Effector CD4-positive, alpha-beta T cell (primary cell): ENCODE results near the gene MEN1.
"Not testable (repeated sequence)": the region's sequence is repeated elsewhere in the genome, so short reads cannot be mapped to it uniquely, and the experiment has no call there.

Experiments
- DNase-seq: peaks from one replicate; pipeline ENCODE4 v3.0.0-alpha.2; 2020

MEN1 gene

GRCh38 chr11:64832467-64833197 is 22.3 kb upstream of the MEN1 start:
- DNase-seq = no peak

- DNase-seq = no peak
Observed at GRCh38 chr11:64831411-64831891, 21.1 kb upstream of the MEN1 start.

- no peak for DNase-seq
Observed at GRCh38 chr11:64829536-64830251, 19.3 kb upstream of the MEN1 start.

GRCh38 chr11:64827451-64827839 is 17.1 kb upstream of the MEN1 start:
- DNase-seq = no peak

GRCh38 chr11:64826578-64827450 is 16.5 kb upstream of the MEN1 start:
- DNase-seq = no peak

- DNase-seq = no peak
Observed at GRCh38 chr11:64826062-64826461, 15.7 kb upstream of the MEN1 start.

- no peak for DNase-seq
Observed at GRCh38 chr11:64823568-64824119, 13.3 kb upstream of the MEN1 start.

GRCh38 chr11:64817476-64817875 is 7.1 kb upstream of the MEN1 start:
- DNase-seq = no peak

GRCh38 chr11:64815433-64815832 is 5.1 kb upstream of the MEN1 start:
- DNase-seq = not testable (repeated sequence)

GRCh38 chr11:64814712-64815187 is 4.4 kb upstream of the MEN1 start:
- DNase-seq = no peak

- DNase-seq = no peak
Observed at GRCh38 chr11:64813826-64814225, 3.5 kb upstream of the MEN1 start.

GRCh38 chr11:64810891-64811272 is 531 bp upstream of the MEN1 start:
- DNase-seq = peak; percentile 47

GRCh38 chr11:64809781-64810241 is 540 bp downstream of the MEN1 start:
- DNase-seq = no peak

GRCh38 chr11:64805481-64805880 is 4.9 kb downstream of the MEN1 start:
- DNase-seq = no peak

- no peak for DNase-seq
Observed at GRCh38 chr11:64804346-64805210, 5.8 kb downstream of the MEN1 start.

GRCh38 chr11:64803846-64804345 is 6.5 kb downstream of the MEN1 start:
- DNase-seq = no peak

GRCh38 chr11:64803158-64803845 is 7.0 kb downstream of the MEN1 start, which contains the start of gene MAP4K2:
Gene MAP4K2 (minus strand): TSS chr11:64803214. CDS start chr11:64803149, 65 bp downstream.
- peak; percentile 83 for DNase-seq

- DNase-seq = peak; percentile 24
Observed at GRCh38 chr11:64802370-64803157, 7.8 kb downstream of the MEN1 start.

GRCh38 chr11:64801561-64802369 is 8.6 kb downstream of the MEN1 start:
- no peak for DNase-seq
